ENCODE data around the gene SGCD.

Gene SGCD

DNA sequence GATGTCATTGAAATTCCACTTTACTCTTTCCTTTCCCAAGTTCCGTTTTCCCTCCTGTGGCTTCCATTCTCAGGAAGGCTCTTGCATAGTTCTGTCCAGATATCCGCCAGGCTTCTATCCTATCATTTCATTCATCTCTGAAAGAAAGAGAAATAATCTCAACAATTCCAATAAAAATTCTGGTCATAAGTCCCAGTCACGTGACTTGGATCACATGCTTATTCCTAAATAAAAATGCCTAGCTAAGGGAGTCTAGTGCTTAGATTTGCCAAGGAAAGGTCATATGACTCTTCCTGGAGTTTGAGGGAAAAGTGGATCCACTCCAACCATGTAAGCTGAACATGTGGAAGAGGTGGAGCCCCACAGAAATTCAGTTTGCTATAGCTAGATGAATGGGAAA, 377.2 kb downstream of the SGCD start:
- TF ChIP-seq, protein P1, sequence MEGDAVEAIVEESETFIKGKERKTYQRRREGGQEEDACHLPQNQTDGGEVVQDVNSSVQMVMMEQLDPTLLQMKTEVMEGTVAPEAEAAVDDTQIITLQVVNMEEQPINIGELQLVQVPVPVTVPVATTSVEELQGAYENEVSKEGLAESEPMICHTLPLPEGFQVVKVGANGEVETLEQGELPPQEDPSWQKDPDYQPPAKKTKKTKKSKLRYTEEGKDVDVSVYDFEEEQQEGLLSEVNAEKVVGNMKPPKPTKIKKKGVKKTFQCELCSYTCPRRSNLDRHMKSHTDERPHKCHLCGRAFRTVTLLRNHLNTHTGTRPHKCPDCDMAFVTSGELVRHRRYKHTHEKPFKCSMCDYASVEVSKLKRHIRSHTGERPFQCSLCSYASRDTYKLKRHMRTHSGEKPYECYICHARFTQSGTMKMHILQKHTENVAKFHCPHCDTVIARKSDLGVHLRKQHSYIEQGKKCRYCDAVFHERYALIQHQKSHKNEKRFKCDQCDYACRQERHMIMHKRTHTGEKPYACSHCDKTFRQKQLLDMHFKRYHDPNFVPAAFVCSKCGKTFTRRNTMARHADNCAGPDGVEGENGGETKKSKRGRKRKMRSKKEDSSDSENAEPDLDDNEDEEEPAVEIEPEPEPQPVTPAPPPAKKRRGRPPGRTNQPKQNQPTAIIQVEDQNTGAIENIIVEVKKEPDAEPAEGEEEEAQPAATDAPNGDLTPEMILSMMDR (IDR thresholded peaks at IDR 0.05; ENCODE audit: control insufficient read depth, extremely low read depth, insufficient read depth): no peak
- DNase-seq (ENCODE audit: low read depth): no peak
- no peak overlapping the region for H3K4me3 ChIP-seq (ENCODE audit: low read depth, low read length)

DNA sequence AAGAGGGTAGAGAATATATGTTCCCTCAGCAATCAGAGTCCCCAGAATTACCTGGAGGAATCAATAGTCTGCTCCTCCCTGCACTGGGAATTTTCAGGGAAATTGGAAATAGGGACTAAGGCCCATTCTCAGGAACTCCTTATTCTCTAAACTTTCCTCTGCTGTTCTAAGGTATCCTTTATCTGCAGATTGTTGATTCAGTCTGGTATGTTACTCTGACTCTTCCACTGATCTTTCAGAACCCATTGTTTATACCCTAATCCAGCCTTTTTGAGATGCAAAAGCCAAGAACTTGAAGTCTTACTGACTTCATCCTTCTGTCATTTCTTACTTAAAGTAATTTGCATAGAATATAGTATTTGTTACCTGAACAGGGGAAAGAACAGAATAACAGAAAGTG, 379.7 kb downstream of the SGCD start:
- no peak for DNase-seq (ENCODE audit: low read depth)
- TF ChIP-seq, protein P1 (IDR thresholded peaks at IDR 0.05; ENCODE audit: control insufficient read depth, extremely low read depth, insufficient read depth): no peak
- no peak overlapping the region for H3K4me3 ChIP-seq (ENCODE audit: low read depth, low read length)

DNA sequence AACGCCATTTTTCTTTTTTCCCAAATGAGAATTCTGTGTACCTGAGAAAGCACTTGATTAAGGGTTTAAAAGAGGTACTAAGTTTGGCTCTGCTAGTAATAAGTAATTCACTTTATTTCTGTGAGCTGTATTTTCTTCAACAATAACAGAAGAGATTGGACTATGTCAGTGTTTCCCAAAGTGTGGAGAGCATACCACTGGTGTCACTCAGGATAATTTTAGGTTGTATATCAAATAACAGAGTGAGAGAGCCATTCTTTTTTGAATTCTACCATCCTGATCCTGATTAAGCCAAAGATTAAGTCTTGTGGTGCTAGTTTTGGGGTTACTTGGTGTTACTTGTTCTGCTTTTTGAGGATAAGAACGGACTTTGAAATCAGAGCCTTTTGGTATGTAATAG, 380.8 kb downstream of the SGCD start:
- no peak overlapping the region for H3K4me3 ChIP-seq (ENCODE audit: low read depth, low read length)
- no peak for DNase-seq (ENCODE audit: low read depth)
- TF ChIP-seq, protein P1 (IDR thresholded peaks at IDR 0.05; ENCODE audit: control insufficient read depth, extremely low read depth, insufficient read depth): no peak

DNA sequence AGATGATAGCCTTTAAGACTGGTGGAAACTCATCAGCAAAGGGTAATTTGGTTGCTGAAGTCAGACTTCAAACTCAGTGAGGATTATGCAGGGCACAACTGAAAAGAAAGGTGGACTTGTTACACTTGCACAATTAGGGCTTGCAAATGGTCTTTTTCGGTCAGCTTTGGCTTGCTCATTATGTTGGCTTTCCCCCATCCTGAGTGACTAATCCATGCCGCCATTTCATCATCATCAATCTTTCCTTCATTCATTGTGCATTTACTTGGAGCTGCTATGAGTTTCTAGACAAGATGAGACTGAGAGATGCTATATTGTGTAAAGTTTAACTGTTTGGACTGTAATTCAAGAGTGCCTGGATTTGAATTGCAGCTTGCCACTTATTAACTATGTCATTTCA, 388.3 kb downstream of the SGCD start:
- TF ChIP-seq, protein P1 (IDR thresholded peaks at IDR 0.05; ENCODE audit: control insufficient read depth, extremely low read depth, insufficient read depth): no peak
- DNase-seq (ENCODE audit: low read depth): no peak
- H3K4me3 ChIP-seq (ENCODE audit: low read depth, low read length): no peak overlapping the region

DNA sequence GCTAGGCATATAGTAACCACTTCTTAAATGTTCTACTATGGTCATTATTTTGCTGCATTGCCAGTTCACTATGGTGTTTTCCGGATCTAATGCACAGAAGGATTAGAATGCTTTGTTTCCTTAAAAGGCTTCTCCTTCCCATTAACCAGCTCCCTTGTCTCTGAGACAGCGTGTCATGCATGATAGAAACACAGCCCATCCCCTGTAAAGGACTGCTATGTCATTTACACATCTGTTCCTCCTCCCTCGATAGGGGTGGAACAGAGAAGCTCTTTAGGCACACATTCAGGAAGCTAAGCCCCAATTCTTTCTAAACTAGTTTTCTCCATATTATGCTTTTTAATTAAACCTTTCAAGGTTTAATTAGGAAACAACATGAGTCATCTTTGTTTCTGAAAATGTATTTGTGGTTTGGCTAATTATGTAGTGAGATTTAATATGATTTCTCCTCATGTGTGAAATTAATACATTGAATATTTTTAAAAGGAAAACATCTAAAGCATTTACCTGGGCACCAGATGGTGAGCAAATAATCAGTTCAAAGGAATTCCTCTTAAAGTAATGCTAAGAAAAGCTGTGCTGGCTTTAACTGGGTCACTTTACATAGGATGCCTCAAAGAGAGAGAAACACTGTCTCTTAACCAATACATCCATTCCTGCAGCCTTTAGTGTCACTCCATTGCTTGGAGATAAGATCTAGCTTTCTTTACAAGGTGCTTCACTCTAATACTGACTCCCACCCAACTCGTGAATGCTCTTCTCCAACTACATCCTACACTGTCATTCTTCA, 389.8 kb downstream of the SGCD start:
- no peak for DNase-seq (ENCODE audit: low read depth)
- no peak overlapping the region for H3K4me3 ChIP-seq (ENCODE audit: low read depth, low read length)
- TF ChIP-seq, protein P1 (IDR thresholded peaks at IDR 0.05; ENCODE audit: control insufficient read depth, extremely low read depth, insufficient read depth): no peak

DNA sequence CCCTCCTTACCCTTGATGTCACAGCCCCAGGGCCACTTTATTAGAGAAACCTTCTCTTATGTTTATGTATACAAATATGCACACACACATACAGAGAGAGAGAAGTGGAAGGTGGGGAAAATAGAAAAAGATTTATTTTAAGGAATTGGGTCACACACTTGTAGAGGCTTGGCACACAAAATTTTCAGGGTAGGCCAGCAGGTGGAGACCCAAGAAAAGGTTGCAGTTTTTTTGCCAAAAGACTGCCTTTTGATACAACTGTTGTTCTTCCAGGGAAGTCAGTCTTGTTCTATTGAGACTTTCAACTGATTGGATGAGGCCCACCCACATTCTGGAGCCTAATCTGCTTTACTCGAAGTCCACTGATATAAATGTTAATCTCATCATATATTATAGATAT, 392.0 kb downstream of the SGCD start:
- no peak for DNase-seq (ENCODE audit: low read depth)
- H3K4me3 ChIP-seq (ENCODE audit: low read depth, low read length): no peak overlapping the region
- TF ChIP-seq, protein P1 (IDR thresholded peaks at IDR 0.05; ENCODE audit: control insufficient read depth, extremely low read depth, insufficient read depth): no peak

DNA sequence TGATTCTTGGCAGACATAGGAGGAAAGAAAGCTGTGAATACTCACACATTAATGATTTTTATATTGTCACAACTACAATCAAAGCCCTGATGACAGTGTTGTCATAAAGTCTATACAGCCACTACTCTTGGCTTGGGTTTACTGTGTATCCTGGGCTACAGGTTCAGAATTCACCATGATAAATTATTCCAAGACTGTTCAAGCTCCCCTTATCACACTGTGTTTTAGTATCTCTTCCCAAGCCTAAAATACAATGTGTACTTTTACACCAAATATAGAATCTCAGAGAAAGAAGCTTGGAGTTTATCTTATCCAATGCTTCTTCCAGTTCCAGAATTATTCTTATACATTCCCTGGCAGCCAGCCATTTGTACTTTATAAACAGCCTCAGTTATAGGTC, 395.4 kb downstream of the SGCD start:
- TF ChIP-seq, protein P1 (IDR thresholded peaks at IDR 0.05; ENCODE audit: control insufficient read depth, extremely low read depth, insufficient read depth): no peak
- no peak for DNase-seq (ENCODE audit: low read depth)
- H3K4me3 ChIP-seq (ENCODE audit: low read depth, low read length): no peak overlapping the region
